Measurements from ENCODE around the gene S1PR1.

GRCh38 chr1:101288491-101288944 is 51.7 kb downstream of the S1PR1 start:
- TF ChIP-seq OSR1 (CRISPR knock-in tag; IDR thresholded peaks at IDR 0.05) (no peak), ARNTL (CRISPR knock-in tag; IDR thresholded peaks at IDR 0.05; ENCODE audit: borderline replicate concordance, low read depth) (no peak), BACH2 (CRISPR knock-in tag; IDR thresholded peaks at IDR 0.05; ENCODE audit: borderline replicate concordance) (no peak), PATZ1 (CRISPR knock-in tag; IDR thresholded peaks at IDR 0.05; ENCODE audit: borderline replicate concordance) (no peak), CSRNP3 (CRISPR knock-in tag; IDR thresholded peaks at IDR 0.05) (no peak), PPARA (CRISPR knock-in tag; IDR thresholded peaks at IDR 0.05; ENCODE audit: borderline replicate concordance) (no peak), ZFP3 (CRISPR knock-in tag; IDR thresholded peaks at IDR 0.05) (no peak), SNAI2 (CRISPR knock-in tag; IDR thresholded peaks at IDR 0.05) (no peak), ESRRG (CRISPR knock-in tag; IDR thresholded peaks at IDR 0.05) (no peak), ZFP30 (CRISPR knock-in tag; IDR thresholded peaks at IDR 0.05) (no peak), RARB (CRISPR knock-in tag; IDR thresholded peaks at IDR 0.05) (no peak)
